Cerebellar cortex (tissue), 1 donor: Measurements from ENCODE around the gene POU2AF3.
"Not testable (repeated sequence)": the region's sequence is repeated elsewhere in the genome, so short reads cannot be mapped to it uniquely, and the experiment has no call there.

Experiments used
- DNase-seq: peaks from one replicate; pipeline ENCODE4 v3.0.0-alpha.2; 2015; ENCODE audit warnings: low spot score

The POU2AF3 gene

DNA sequence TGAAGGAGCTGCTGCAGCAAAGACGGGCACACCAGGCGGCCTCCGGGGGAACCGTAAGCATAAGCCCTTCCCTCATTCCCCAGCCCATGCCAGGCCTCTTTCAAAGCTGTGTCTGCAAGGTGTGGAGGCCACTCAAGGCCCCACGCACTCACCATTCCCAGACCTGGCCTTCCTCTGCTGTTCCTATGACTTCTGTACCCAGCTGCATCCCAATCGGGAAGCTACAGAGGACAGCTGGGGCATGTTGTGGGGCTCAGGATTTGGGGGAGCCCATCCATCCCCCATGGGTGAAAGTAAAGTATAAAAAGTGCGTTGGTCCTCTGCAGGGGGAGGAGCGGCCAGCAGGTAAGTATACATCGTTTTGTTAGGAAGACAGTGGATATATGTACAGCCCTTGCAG is 2.2 kb downstream of the POU2AF3 start:
- DNase-seq, result no peak

GRCh38 chr11:111301004-111301841 is 2.9 kb downstream of the POU2AF3 start:
- no peak for DNase-seq

- no peak for DNase-seq
These were observed 3.4 kb downstream of the POU2AF3 start for GRCh38 chr11:111301842-111302118.

- DNase-seq, result no peak
These were observed 4.0 kb downstream of the POU2AF3 start for GRCh38 chr11:111302298-111302697.

GRCh38 chr11:111303461-111303860 is 5.1 kb downstream of the POU2AF3 start:
- no peak for DNase-seq

- DNase-seq, result no peak
These were observed 6.9 kb downstream of the POU2AF3 start for GRCh38 chr11:111305162-111305802.

- DNase-seq, result no peak
These were observed 7.5 kb downstream of the POU2AF3 start for GRCh38 chr11:111305876-111306275.

DNA sequence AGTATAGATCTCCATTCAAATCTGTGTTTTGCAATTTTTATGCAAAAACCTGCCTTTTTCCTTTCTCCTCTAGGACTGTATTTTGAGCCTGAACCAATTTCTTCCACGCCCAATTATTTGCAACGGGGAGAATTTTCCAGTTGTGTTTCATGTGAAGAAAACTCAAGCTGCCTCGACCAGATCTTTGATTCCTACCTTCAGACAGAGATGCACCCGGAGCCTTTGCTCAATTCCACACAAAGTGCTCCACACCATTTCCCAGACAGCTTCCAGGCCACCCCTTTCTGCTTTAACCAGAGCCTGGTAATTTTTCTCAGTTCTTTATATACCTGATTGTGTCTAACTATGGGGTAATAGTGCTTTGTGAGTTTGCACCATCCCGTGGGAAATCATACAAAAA is 8.0 kb downstream of the POU2AF3 start:
- DNase-seq, result no peak

DNA sequence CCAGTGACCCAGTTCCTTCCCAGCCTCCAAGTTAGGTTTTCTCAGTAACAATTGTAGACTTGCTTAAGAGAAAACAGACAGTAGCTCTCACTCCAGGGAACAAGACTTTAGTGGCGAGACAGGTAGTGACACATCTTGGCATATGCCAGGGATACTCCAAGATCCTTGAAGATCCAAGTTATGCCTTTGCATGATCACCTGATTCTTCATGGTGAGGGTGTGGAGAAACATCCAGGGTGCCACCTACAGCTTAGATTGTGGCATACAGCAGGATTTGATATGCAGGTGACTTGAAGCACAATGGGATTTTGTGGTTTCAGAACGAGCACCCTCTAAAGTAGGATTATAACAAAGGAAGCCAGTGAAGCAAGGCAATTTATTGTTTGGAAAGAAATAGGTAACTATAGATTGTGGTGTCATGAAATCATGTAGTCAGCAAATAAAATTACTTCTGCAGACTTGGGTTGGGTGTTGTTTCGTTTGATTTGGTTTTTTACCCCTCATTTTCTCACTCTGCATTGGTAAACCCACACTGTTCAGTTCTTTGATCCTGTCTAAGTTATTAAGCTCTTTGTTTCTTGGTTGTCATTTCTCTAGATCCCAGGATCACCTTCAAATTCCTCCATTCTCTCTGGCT is 9.2 kb downstream of the POU2AF3 start:
- DNase-seq, result no peak

DNA sequence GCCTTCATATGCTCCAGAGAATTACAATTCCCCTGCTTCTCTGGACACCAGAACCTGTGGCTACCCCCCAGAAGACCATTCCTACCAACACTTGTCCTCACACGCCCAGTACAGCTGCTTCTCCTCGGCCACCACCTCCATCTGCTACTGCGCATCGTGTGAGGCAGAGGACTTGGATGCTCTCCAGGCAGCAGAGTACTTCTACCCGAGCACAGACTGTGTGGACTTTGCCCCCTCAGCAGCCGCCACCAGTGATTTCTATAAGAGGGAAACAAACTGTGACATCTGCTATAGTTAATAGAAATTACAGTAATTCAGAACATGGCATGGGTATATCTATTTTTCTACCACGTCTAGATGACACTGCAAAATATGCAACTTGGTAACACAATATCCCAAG is 9.8 kb downstream of the POU2AF3 start:
- no peak for DNase-seq

- no peak for DNase-seq
These were observed 11.0 kb downstream of the POU2AF3 start for GRCh38 chr11:111309215-111309915.

DNA sequence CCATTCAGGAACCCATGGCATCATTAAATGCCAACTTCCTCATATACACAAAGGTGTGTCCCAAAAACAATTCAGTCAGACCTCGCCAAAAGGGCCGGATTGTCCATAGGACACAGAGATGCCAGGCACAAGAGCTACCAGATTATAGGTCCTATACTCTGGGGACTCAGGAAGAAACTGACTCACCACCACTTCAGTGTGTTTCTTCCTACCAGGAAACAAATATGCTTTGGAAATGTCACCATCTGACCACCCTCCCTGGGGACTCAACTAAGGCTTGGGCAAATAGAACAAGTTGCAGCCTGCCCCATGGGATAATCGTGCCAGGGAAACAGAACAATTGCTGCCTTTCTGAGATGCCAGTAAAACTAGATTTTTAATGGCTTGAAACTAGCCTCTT is 11.7 kb downstream of the POU2AF3 start:
- no peak for DNase-seq

GRCh38 chr11:111310723-111311122 is 12.4 kb downstream of the POU2AF3 start:
- no peak for DNase-seq

- no peak for DNase-seq
These were observed 13.7 kb downstream of the POU2AF3 start for GRCh38 chr11:111312076-111312475.

DNA sequence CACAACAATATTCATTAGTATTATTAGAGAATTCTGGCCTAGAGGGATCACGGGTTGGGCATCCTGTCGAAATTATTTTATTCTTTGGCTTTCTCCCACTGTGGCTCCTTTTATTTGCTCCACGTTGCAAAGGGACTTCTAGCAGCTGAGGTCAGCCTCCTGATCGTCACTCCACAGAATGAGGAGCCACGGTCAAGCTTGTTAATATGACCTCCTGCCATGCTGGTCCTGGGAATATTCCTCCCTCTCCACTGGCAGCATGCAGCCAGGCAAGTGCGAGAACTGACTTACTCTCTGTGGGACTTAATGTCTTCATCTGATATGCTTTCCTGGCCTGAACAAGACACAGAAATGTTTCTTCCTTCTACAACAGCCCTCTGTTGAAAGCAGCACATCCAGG is 20.9 kb downstream of the POU2AF3 start:
- no peak for DNase-seq

GRCh38 chr11:111320199-111320598 is 21.9 kb downstream of the POU2AF3 start:
- not testable (repeated sequence) for DNase-seq

DNA sequence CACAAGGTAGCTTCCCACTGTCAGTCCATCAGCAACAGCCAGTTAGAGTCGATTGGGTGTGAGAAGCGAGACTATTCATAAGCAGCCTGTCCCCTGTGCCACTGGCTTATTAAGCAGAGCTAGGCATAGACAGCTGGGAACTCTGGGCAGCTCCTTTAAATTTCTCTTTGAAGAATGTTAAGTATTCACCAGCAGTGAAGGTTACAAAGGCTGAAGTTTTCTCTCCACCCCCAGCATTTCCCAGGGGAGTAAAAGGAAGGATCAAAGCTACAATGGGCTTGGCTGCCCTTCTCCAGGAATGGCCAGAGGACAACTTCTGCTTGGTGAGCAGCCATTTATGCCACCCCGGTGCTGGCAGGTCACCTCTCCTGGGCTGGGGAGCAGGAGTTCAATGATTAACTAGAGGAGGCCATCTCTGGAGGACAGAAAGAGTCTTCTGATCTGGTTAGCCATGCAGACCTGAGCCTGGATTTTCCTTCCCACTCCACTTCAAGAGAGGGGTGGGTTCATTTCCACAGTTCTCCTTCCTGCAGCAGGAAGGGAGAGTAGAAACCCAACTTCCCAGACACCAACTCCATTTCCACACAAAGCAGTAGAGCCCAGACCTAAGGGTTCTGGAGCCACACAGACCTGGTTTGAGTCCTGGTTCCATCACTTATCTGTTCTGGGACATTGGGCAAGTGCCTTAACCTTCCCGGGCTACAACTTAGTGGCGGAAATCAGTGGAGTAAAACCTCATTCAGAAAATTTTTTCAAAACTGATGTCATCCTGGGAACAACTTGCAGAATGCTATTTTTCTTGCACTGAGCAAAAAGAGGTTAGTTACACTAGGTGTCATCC is 22.6 kb downstream of the POU2AF3 start:
- no peak for DNase-seq

DNA sequence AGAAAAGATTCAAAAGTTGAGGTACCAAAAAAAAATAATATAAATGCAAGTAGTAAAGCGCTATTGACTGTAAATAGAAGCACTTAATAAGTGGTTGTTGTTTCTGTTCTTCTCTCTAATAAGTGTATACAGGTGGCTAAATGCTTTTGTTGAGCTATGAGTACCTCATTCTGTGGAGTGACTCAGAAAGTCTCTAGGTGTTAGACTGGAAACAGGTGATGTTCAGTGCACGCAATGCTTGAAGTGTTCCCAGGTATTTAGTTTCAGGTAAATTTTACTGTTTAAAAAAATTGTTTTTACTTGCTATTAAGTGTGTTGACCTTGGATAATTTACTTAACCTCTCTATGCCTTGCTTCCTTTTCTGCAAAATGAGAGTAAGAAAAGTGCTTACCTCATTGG is 24.2 kb downstream of the POU2AF3 start:
- DNase-seq, result no peak

- DNase-seq, result no peak
These were observed 26.0 kb downstream of the POU2AF3 start for GRCh38 chr11:111324277-111324720.

GRCh38 chr11:111325259-111325658 is 26.9 kb downstream of the POU2AF3 start:
- no peak for DNase-seq

GRCh38 chr11:111326824-111327223 is 28.5 kb downstream of the POU2AF3 start:
- DNase-seq, result no peak
